ENCODE results near the gene NF2. TPM values are rescaled to one million over a fixed set of nuclear protein-coding genes. Genes with fewer than 3 reads are reported as not detected.

The NF2 gene
- total and polyA plus RNA-seq, 11 donors = 15.0 to 137 (median 52.1) TPM

- WGBS, 4 donors = 93 to 96% (median 94%) methylated on average over 5 of the region's 5 CpGs
- intact Hi-C loops (cut with DNase I) = loop anchor here in 4 of 10 donors (5.0 to 10.0 kb wide), 5 partner anchors 58 to 455 kb away; partner anchors contain the start of gene HORMAD2 (in 2 of the 4)
- no peak for ATAC-seq
- H3K36me3 ChIP-seq = peaks cover 0 to 11% (median 9%) of the 10 kb centered on the region in 9 donors
- no peak overlapping the region for H3K27ac ChIP-seq
- H3K27me3 ChIP-seq = no peaks in the 10 kb centered on the region
- peaks cover 0 to 25% (median 9%) of the 10 kb centered on the region in 12 donors for H3K4me1 ChIP-seq
- TF ChIP-seq CTCF (IDR thresholded peaks at IDR 0.05) (no peak), POLR2A (IDR thresholded peaks at IDR 0.05) (no peak)
- no peaks in the 10 kb centered on the region for H3K9me3 ChIP-seq
- no peak for DNase-seq
- H3K4me3 ChIP-seq = no peak overlapping the region
Observed at GRCh38 chr22:29632672-29633071, 29.2 kb downstream of the NF2 start.

DNA sequence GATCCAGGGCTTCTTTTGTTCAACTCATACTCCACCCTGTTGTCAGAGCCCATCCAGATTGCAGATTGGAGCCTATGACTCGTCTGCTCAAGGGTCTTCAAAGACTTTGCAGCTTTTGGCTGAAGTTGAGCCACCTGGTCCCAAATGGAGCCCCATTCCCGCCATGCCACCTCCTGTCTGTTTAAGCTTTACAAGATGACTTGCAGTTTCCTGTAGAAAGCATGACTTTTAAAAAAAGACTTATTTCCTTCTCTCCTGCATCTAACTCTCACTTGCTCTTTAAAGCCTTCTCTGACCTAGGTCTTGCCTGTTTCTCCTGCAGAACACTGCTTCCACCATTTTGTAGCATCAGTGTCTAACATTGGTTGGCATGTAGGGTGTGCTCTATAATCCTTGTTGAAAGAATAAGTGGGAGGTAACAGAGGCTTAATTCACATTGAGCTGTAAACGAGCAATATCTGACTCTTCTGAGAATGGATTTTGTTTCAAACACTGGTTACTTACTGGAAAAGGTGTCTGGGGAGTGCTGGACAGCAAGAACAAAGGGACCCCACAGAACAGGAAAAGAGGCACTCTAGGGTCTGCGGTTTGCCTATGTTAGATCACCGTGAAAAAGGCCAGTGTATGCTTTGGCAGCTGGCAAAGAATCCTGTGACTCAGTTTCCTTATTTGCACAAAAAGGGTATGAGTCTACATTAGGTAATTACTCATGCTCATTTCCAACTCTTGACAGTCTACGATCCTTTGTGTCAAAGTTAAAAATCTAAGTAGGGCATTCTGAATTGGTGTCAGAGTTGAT is 30.3 kb downstream of the NF2 start:
- Histone ChIP-seq H3K36me3 (peaks cover 0 to 21% (median 15%) of the 10 kb centered on the region in 9 donors), H3K27ac (no peak overlapping the region), H3K27me3 (no peaks in the 10 kb centered on the region), H3K9me3 (no peaks in the 10 kb centered on the region), H3K4me1 (peaks cover 0 to 25% (median 9%) of the 10 kb centered on the region in 12 donors), H3K4me3 (no peak overlapping the region)
- intact Hi-C loops (cut with DNase I) = loop anchor here in 6 of 10 donors (2.0 to 10.0 kb wide), 7 partner anchors 59 to 455 kb away; partner anchors contain the start of gene HORMAD2 (in 2 of the 6)
- DNase-seq = no peak
- no peak for ATAC-seq
- TF ChIP-seq CTCF (IDR thresholded peaks at IDR 0.05) (no peak), POLR2A (IDR thresholded peaks at IDR 0.05) (no peak)
- 71 to 78% (median 75%) methylated on average over 6 of the region's 6 CpGs for WGBS, 4 donors

DNA sequence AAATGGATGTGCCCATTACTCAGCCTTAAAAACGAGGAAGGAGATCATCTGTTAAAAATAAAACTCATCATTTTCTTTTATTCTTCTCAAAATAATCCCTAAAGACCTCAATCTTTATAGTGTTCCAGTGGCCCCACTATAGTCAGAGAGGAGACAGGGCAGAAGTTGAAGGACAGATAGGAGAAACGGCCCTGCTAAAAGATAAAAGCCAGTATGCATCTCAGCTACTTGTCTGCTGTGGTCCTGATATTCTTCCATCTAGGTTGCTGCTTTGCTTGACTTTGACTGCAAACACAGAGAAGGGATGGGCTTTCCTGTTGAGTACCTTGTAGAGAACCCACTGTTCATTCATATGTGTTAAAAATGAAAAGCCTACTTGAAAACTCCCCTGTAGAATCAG is 31.4 kb downstream of the NF2 start:
- intact Hi-C loops (cut with DNase I) = loop anchor here (2.0 to 10.0 kb wide), 8 partner anchors 60 to 457 kb away; partner anchors contain the start of gene HORMAD2 (in 2 of the 10)

More for the DNA sequence above, 31.4 kb downstream of the NF2 start:
- ATAC-seq = no peak
- no peak overlapping the region for H3K27ac ChIP-seq
- no peak overlapping the region for H3K4me3 ChIP-seq
- peaks cover 0 to 32% (median 23%) of the 10 kb centered on the region in 9 donors for H3K36me3 ChIP-seq
- no peak for DNase-seq
- TF ChIP-seq POLR2A (IDR thresholded peaks at IDR 0.05) (no peak), CTCF (IDR thresholded peaks at IDR 0.05) (no peak)
- no peaks in the 10 kb centered on the region for H3K27me3 ChIP-seq
- no peaks in the 10 kb centered on the region for H3K9me3 ChIP-seq
- H3K4me1 ChIP-seq = peaks cover 0 to 25% (median 9%) of the 10 kb centered on the region in 12 donors
- WGBS, 4 donors = 61 to 73% (median 64%) methylated on average over 2 of the region's 2 CpGs
